Measurements from ENCODE around the gene TNC.

- TF ChIP-seq SUZ12 (IDR thresholded peaks at IDR 0.05; ENCODE audit: extremely low read depth, insufficient read depth, insufficient read length) (no peak), YY1 (IDR thresholded peaks at IDR 0.05; ENCODE audit: insufficient read depth, insufficient read length) (no peak), ZNF274 (IDR thresholded peaks at IDR 0.05; ENCODE audit: low read depth, low read length) (no peak)
These were observed 81.3 kb downstream of the TNC start for GRCh38 chr9:115036691-115037090.
